Kidney epithelial cell (primary cell): ENCODE data around the gene AMN. TPM values are rescaled to one million over a fixed set of nuclear protein-coding genes. Genes with fewer than 3 reads are reported as not detected.

ENCODE experiments used
- DNase-seq: peaks from one replicate; pipeline ENCODE4 v3.0.0-alpha.2; 2010; ENCODE audit warnings: low read depth
- H3K27me3 ChIP-seq: 2 replicates; pipeline ENCODE4 v1.6.0; 2011; ENCODE audit warnings: low read length; ENCODE audit not compliant: control insufficient read depth, insufficient read depth
- H3K36me3 ChIP-seq: 2 replicates; pipeline ENCODE4 v1.5.1; 2011; ENCODE audit warnings: low read length; ENCODE audit not compliant: control insufficient read depth, insufficient read depth
- H3K4me3 ChIP-seq: 2 replicates; pipeline ENCODE4 v1.5.1; 2011; ENCODE audit warnings: low read depth, mild to moderate bottlenecking, control low read depth, low read length
- CTCF ChIP-seq: IDR thresholded peaks from 2 replicates; pipeline ENCODE4 v1.5.1; 2011; ENCODE audit warnings: mild to moderate bottlenecking, moderate library complexity, low read length, control low read depth, inconsistent platforms; ENCODE audit not compliant: insufficient read depth, poor library complexity, severe bottlenecking
- total RNA-seq: library from RNA; depleted of rRNA; stranded (reverse); fragments of >200 nt; gene quantifications from 2 replicates; pipeline ENCODE4 v1.2.3, GENCODE V29; 2015

The AMN gene
- total RNA-seq, 1 donor from 2014 or later = 0.54 TPM

- Histone ChIP-seq H3K36me3 (peaks cover 6% of the 10 kb centered on the region), H3K4me3 (no peak overlapping the region), H3K27me3 (no peaks in the 10 kb centered on the region)
- no peak for TF ChIP-seq CTCF
- DNase-seq = no peak
These were observed 19.6 kb downstream of the AMN start for GRCh38 chr14:102942069-102942468.

- Histone ChIP-seq H3K36me3 (peaks cover 3% of the 10 kb centered on the region), H3K27me3 (no peaks in the 10 kb centered on the region), H3K4me3 (no peak overlapping the region)
- DNase-seq = no peak
- no peak for TF ChIP-seq CTCF
These were observed 21.0 kb downstream of the AMN start for GRCh38 chr14:102943454-102943853.

- DNase-seq = no peak
- Histone ChIP-seq H3K36me3 (peaks cover 3% of the 10 kb centered on the region), H3K27me3 (no peaks in the 10 kb centered on the region), H3K4me3 (no peak overlapping the region)
- TF ChIP-seq CTCF = no peak
These were observed 21.5 kb downstream of the AMN start for GRCh38 chr14:102943979-102944378.

- no peak for TF ChIP-seq CTCF
- H3K4me3 ChIP-seq = no peak overlapping the region
- H3K27me3 ChIP-seq = no peaks in the 10 kb centered on the region
- DNase-seq = no peak
- peaks cover 3% of the 10 kb centered on the region for H3K36me3 ChIP-seq
These were observed 22.2 kb downstream of the AMN start for GRCh38 chr14:102944448-102945330.

- no peak for DNase-seq
- TF ChIP-seq CTCF = no peak
- no peak overlapping the region for H3K4me3 ChIP-seq
- H3K27me3 ChIP-seq = no peaks in the 10 kb centered on the region
- peaks cover 3% of the 10 kb centered on the region for H3K36me3 ChIP-seq
These were observed 23.1 kb downstream of the AMN start for GRCh38 chr14:102945346-102946130.
